Peyer's patch (tissue), 4 donors: ENCODE measurements around the gene THBS1. TPM values are rescaled to one million over a fixed set of nuclear protein-coding genes. Genes with fewer than 3 reads are reported as not detected.

Source experiments
- DNase-seq, 3 donors: peaks; one replicate each; pipeline ENCODE4 v3.0.0-alpha.2; 2017 to 2019
- H3K27ac ChIP-seq, 4 donors: fragments of 200-600 bp; sonication (generic); one replicate each; pipeline ENCODE4 v1.5.1; 2016 to 2019
- H3K27me3 ChIP-seq, 2 donors: fragments of 200-600 bp; sonication (generic); one replicate each; pipeline ENCODE4 v1.5.1; 2019
- H3K36me3 ChIP-seq, 3 donors: fragments of 200-600 bp; sonication (generic); one replicate each; pipeline ENCODE4 v1.5.1; 2016 to 2019
- H3K4me1 ChIP-seq, 4 donors: fragments of 200-600 bp; sonication (generic); one replicate each; pipeline ENCODE4 v1.5.1; 2016 to 2019
- H3K4me3 ChIP-seq, 4 donors: fragments of 200-600 bp; sonication (generic); 1 replicate in 3 of 4; 2 replicates in 1 of 4; pipeline ENCODE4 v1.5.1; 2016 to 2019; ENCODE audit warnings: mild to moderate bottlenecking in 1 of 4
- H3K9me3 ChIP-seq, 4 donors: fragments of 200-600 bp; sonication (generic); one replicate each; pipeline ENCODE4 v1.5.1; 2016 to 2019; ENCODE audit warnings: mild to moderate bottlenecking in 1 of 4
- POLR2A ChIP-seq, 2 donors: fragments of 450-650 bp; IDR thresholded peaks; one replicate each; pipeline ENCODE4 v1.5.1; 2017; ENCODE audit warnings: antibody characterized with exemption in 2 of 2, mild to moderate bottlenecking in 2 of 2, moderate library complexity in 2 of 2
- total RNA-seq, 4 donors: library from RNA; depleted of rRNA; stranded (reverse); fragments of >200 nt; gene quantifications; one replicate each; pipeline ENCODE4 v1.1.0, GENCODE V29; 2016
- TF ChIP-seq, protein P1 (sequence below), 6 experiments: fragments of 450-650 bp in 4 of 6; fragments of 200-600 bp in 2 of 6; sonication (generic) in 1 of 6; IDR thresholded peaks; one replicate each; pipeline ENCODE4 v1.5.1; 2017 to 2019; ENCODE audit warnings: antibody characterized with exemption in 6 of 6, mild to moderate bottlenecking in 3 of 6, moderate library complexity in 1 of 6

The THBS1 gene
- total RNA-seq, 4 donors from 2014 or later = 68.7 to 784 (median 139) TPM

DNA sequence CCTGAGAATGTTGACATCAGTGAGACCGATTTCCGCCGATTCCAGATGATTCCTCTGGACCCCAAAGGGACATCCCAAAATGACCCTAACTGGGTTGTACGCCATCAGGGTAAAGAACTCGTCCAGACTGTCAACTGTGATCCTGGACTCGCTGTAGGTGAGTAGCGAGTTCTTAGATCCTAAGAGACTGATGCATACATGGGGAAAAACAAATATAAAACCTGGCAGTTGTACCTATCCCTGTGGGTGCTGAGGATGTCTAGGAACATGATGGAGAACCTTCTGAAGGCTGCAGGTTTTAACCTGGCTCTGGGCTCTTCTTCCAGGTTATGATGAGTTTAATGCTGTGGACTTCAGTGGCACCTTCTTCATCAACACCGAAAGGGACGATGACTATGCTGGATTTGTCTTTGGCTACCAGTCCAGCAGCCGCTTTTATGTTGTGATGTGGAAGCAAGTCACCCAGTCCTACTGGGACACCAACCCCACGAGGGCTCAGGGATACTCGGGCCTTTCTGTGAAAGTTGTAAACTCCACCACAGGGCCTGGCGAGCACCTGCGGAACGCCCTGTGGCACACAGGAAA lies 12.3 kb downstream of the THBS1 start:
- TF ChIP-seq, protein P1, sequence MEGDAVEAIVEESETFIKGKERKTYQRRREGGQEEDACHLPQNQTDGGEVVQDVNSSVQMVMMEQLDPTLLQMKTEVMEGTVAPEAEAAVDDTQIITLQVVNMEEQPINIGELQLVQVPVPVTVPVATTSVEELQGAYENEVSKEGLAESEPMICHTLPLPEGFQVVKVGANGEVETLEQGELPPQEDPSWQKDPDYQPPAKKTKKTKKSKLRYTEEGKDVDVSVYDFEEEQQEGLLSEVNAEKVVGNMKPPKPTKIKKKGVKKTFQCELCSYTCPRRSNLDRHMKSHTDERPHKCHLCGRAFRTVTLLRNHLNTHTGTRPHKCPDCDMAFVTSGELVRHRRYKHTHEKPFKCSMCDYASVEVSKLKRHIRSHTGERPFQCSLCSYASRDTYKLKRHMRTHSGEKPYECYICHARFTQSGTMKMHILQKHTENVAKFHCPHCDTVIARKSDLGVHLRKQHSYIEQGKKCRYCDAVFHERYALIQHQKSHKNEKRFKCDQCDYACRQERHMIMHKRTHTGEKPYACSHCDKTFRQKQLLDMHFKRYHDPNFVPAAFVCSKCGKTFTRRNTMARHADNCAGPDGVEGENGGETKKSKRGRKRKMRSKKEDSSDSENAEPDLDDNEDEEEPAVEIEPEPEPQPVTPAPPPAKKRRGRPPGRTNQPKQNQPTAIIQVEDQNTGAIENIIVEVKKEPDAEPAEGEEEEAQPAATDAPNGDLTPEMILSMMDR (IDR thresholded peaks at IDR 0.05) = no peak
- TF ChIP-seq POLR2A (IDR thresholded peaks at IDR 0.05) = no peak
- H3K4me3 ChIP-seq = no peak overlapping the region
- peaks cover 0 to 80% (median 0%) of the 10 kb centered on the region in 3 donors for H3K36me3 ChIP-seq
- DNase-seq = no peak
- H3K4me1 ChIP-seq = peaks cover 0 to 16% (median 0%) of the 10 kb centered on the region in 4 donors
- H3K9me3 ChIP-seq = no peaks in the 10 kb centered on the region
- H3K27ac ChIP-seq = no peak overlapping the region
- H3K27me3 ChIP-seq = no peaks in the 10 kb centered on the region

- H3K4me3 ChIP-seq = no peak overlapping the region
- TF ChIP-seq, protein P1 (IDR thresholded peaks at IDR 0.05) = peak in 3 of 6 experiments; percentile 31 to 37 (median 31)
- no peak for TF ChIP-seq POLR2A (IDR thresholded peaks at IDR 0.05)
- H3K9me3 ChIP-seq = no peaks in the 10 kb centered on the region
- no peaks in the 10 kb centered on the region for H3K27me3 ChIP-seq
- peaks cover 0 to 73% (median 0%) of the 10 kb centered on the region in 3 donors for H3K36me3 ChIP-seq
- H3K4me1 ChIP-seq = peaks cover 0 to 17% (median 0%) of the 10 kb centered on the region in 4 donors
- H3K27ac ChIP-seq = no peak overlapping the region
- DNase-seq = peak in 1 of 3 donors; percentile 64
Measured at GRCh38 chr15:39593656-39594445, 13.0 kb downstream of the THBS1 start.

DNA sequence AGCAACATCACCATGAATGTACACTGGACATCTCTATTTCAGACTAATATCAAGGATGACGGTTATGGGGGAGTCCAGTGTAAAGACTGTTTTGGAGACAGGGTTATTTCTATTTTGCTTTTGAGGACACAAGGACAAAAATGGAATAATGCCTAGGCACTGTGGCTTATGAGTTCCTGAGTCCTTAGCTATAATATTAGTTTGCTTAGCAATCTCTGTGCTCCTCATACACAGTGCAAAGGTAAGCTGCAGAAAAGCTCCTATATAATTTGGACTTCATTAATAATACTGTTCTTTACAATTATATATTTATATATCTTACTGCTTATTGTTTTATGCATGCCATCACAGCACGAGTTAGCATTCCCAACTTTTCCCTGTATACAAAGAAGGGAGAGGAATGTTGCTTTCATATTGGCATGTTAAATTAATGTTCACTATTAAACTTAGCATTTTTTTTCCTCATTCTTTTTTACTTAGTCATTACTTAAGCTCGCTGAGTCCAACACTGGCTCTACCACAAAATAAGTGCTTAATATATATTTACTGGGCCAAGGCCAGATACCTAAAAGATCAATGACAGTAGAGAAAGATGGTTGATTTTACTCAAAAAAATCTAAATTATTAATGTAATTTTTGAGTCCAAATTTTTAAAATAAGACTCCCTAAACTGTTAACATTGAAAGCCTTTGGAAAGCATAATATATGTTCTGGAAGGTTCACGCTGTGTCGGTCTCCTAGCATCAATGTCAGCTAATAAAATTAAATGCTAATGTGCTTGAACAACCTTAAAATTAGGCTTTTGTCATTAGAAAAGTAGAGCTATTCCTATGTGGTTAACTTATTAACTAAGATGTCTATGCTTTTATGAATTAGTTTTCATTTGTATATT lies 13.8 kb downstream of the THBS1 start:
- H3K27me3 ChIP-seq = no peaks in the 10 kb centered on the region
- peaks cover 0 to 21% (median 0%) of the 10 kb centered on the region in 4 donors for H3K4me1 ChIP-seq
- H3K36me3 ChIP-seq = peaks cover 0 to 64% (median 0%) of the 10 kb centered on the region in 3 donors
- H3K9me3 ChIP-seq = no peaks in the 10 kb centered on the region
- no peak overlapping the region for H3K27ac ChIP-seq
- no peak for DNase-seq
- H3K4me3 ChIP-seq = no peak overlapping the region
- TF ChIP-seq, protein P1 (IDR thresholded peaks at IDR 0.05) = no peak
- no peak for TF ChIP-seq POLR2A (IDR thresholded peaks at IDR 0.05)

GRCh38 chr15:39595338-39596221 lies 14.7 kb downstream of the THBS1 start:
- Histone ChIP-seq H3K36me3 (peaks cover 0 to 55% (median 0%) of the 10 kb centered on the region in 3 donors), H3K4me3 (no peak overlapping the region), H3K9me3 (no peaks in the 10 kb centered on the region), H3K27me3 (no peaks in the 10 kb centered on the region), H3K4me1 (peaks cover 0 to 21% (median 0%) of the 10 kb centered on the region in 4 donors), H3K27ac (peak overlapping the region in 1 of 4 donors; percentile 25)
- TF ChIP-seq, protein P1 (IDR thresholded peaks at IDR 0.05) = no peak
- no peak for TF ChIP-seq POLR2A (IDR thresholded peaks at IDR 0.05)
- DNase-seq = no peak
